Neural cell (in vitro differentiated cells): ENCODE results near the gene IL1RAPL2. TPM values are rescaled to one million over a fixed set of nuclear protein-coding genes. Genes with fewer than 3 reads are reported as not detected.
"Not testable (repeated sequence)": the region's sequence is repeated elsewhere in the genome, so short reads cannot be mapped to it uniquely, and the experiment has no call there.

Experiments
- H2AFZ ChIP-seq: fragments of 200-600, 300-800 bp; sonication (generic), shearing (Covaris generic); 2 replicates; pipeline ENCODE4 v1.6.0; 2014; ENCODE audit warnings: low read depth, mild to moderate bottlenecking, antibody characterized with exemption, low read length, moderate library complexity
- H3F3A ChIP-seq: fragments of 200-600 bp; shearing (Covaris generic); 2 replicates; pipeline ENCODE4 v1.6.1; 2016; ENCODE audit warnings: mild to moderate bottlenecking, moderate library complexity, mixed read lengths, antibody characterized with exemption, low read length; ENCODE audit not compliant: insufficient read depth, poor library complexity, severe bottlenecking
- H3K27ac ChIP-seq: fragments of 200-600, 300-800 bp; sonication (generic), shearing (Covaris generic); 2 replicates; pipeline ENCODE4 v1.5.1; 2014; ENCODE audit warnings: mild to moderate bottlenecking, low read length, moderate library complexity
- H3K27me3 ChIP-seq: fragments of 300-800, 200-600 bp; sonication (generic), shearing (Covaris generic); 2 replicates; pipeline ENCODE4 v1.6.0; 2014; ENCODE audit warnings: mild to moderate bottlenecking, low read depth, low read length, moderate library complexity; ENCODE audit not compliant: insufficient read depth
- H3K36me3 ChIP-seq: fragments of 300-800, 200-600 bp; sonication (generic), shearing (Covaris generic); 2 replicates; pipeline ENCODE4 v1.5.1; 2014; ENCODE audit warnings: mild to moderate bottlenecking, antibody characterized with exemption, low read length, moderate library complexity; ENCODE audit not compliant: insufficient read depth
- H3K4me2 ChIP-seq: fragments of 300-800, 200-600 bp; sonication (generic), shearing (Covaris generic); 2 replicates; pipeline ENCODE4 v1.6.0; 2014; ENCODE audit warnings: mild to moderate bottlenecking, low read length
- H3K4me3 ChIP-seq: fragments of 300-800, 200-600 bp; sonication (generic), shearing (Covaris generic); 2 replicates; pipeline ENCODE4 v1.5.1; 2014; ENCODE audit warnings: mild to moderate bottlenecking, low read length, moderate library complexity
- H3K79me2 ChIP-seq: fragments of 200-600 bp; shearing (Covaris generic); replicated peaks from 2 replicates; pipeline ENCODE4 v1.6.0; 2014; ENCODE audit warnings: mild to moderate bottlenecking, low read length, moderate library complexity; ENCODE audit not compliant: insufficient read depth
- H3K9ac ChIP-seq: fragments of 300-800, 200-600 bp; sonication (generic), shearing (Covaris generic); 2 replicates; pipeline ENCODE4 v1.6.1; 2016; ENCODE audit warnings: mild to moderate bottlenecking, low read length, mixed read lengths
- H3K9me2 ChIP-seq: fragments of 200-600 bp; shearing (Covaris generic); 2 replicates; pipeline ENCODE4 v1.6.1; 2016; ENCODE audit warnings: mild to moderate bottlenecking, low read length, mixed read lengths; ENCODE audit not compliant: insufficient read depth
- H3K9me3 ChIP-seq: fragments of 200-600, 300-800 bp; sonication (generic), shearing (Covaris generic); 2 replicates; pipeline ENCODE4 v1.6.1; 2016; ENCODE audit warnings: mild to moderate bottlenecking, mixed run types, low read length, moderate library complexity, mixed read lengths
- H4K20me1 ChIP-seq: fragments of 200-600 bp; shearing (Covaris generic); 2 replicates; pipeline ENCODE4 v1.6.1; 2016; ENCODE audit warnings: mild to moderate bottlenecking, mixed run types; ENCODE audit not compliant: insufficient read depth
- CTCF ChIP-seq: fragments of 450-650 bp; IDR thresholded peaks from 2 replicates; pipeline ENCODE4 v1.5.1; 2014; ENCODE audit warnings: antibody characterized with exemption, mild to moderate bottlenecking, moderate library complexity; ENCODE audit not compliant: poor library complexity, severe bottlenecking
- EP300 ChIP-seq: fragments of 450-650 bp; conservative IDR thresholded peaks from 2 replicates; pipeline ENCODE4 v1.6.1; 2014; ENCODE audit warnings: antibody characterized with exemption, mild to moderate bottlenecking, moderate library complexity; ENCODE audit not compliant: poor library complexity, severe bottlenecking
- EZH2 ChIP-seq: fragments of 200-600, 300-800 bp; shearing (Covaris generic), sonication (generic); IDR thresholded peaks from 2 replicates; pipeline ENCODE4 v1.6.1; 2014; ENCODE audit warnings: antibody characterized with exemption, low read length, borderline replicate concordance, mild to moderate bottlenecking; ENCODE audit not compliant: insufficient read depth, poor library complexity, severe bottlenecking
- MXI1 ChIP-seq: fragments of 450-650 bp; conservative IDR thresholded peaks from 2 replicates; pipeline ENCODE4 v1.6.1; 2014; ENCODE audit warnings: antibody characterized with exemption, mild to moderate bottlenecking; ENCODE audit not compliant: poor library complexity, severe bottlenecking
- POLR2AphosphoS5 ChIP-seq: IDR thresholded peaks from 2 replicates; pipeline ENCODE4 v1.6.1; 2012
- RAD21 ChIP-seq: fragments of 450-650 bp; conservative IDR thresholded peaks from 2 replicates; pipeline ENCODE4 v1.6.1; 2014; ENCODE audit warnings: antibody characterized with exemption, mild to moderate bottlenecking, moderate library complexity
- REST ChIP-seq: IDR thresholded peaks from 2 replicates; pipeline ENCODE4 v1.6.1; 2012; ENCODE audit warnings: borderline replicate concordance
- SMC3 ChIP-seq: fragments of 450-650 bp; conservative IDR thresholded peaks from 2 replicates; pipeline ENCODE4 v1.6.1; 2014; ENCODE audit warnings: antibody characterized with exemption, mild to moderate bottlenecking, moderate library complexity; ENCODE audit not compliant: poor library complexity
- TAF1 ChIP-seq: IDR thresholded peaks from 2 replicates; pipeline ENCODE4 v1.6.1; 2012; ENCODE audit warnings: low read depth
- polyA plus RNA-seq: library from polyadenylated mRNA; depleted of rRNA; stranded (reverse); fragments of >200 nt; gene quantifications from 2 replicates; pipeline ENCODE4 v1.2.3, GENCODE V29; 2014

Gene IL1RAPL2
- polyA plus RNA-seq, 1 donor from 2014 or later, result not detected

GRCh38 chrX:104877504-104877903, 311.5 kb downstream of the IL1RAPL2 start:
- Histone ChIP-seq H3K9me3 (no peaks in the 10 kb centered on the region), H3K9me2 (no peaks in the 10 kb centered on the region), H3K27ac (no peak overlapping the region), H3K36me3 (no peaks in the 10 kb centered on the region), H2AFZ (no peak overlapping the region), H3K4me2 (no peak overlapping the region), H3K9ac (no peak overlapping the region), H4K20me1 (no peaks in the 10 kb centered on the region), H3K27me3 (no peaks in the 10 kb centered on the region), H3K79me2 (no peaks in the 10 kb centered on the region), H3K4me3 (no peak overlapping the region), H3F3A (no peaks in the 10 kb centered on the region)
- TF ChIP-seq SMC3 (no peak), RAD21 (no peak), EZH2 (no peak), TAF1 (no peak), EP300 (no peak), CTCF (no peak), MXI1 (no peak), REST (no peak), POLR2AphosphoS5 (no peak)

- Histone ChIP-seq H3K27ac (no peak overlapping the region), H3F3A (no peaks in the 10 kb centered on the region), H2AFZ (no peak overlapping the region), H3K79me2 (no peaks in the 10 kb centered on the region), H3K27me3 (no peaks in the 10 kb centered on the region), H3K4me2 (no peak overlapping the region), H3K9ac (no peak overlapping the region), H3K9me2 (no peaks in the 10 kb centered on the region), H3K36me3 (no peaks in the 10 kb centered on the region), H3K9me3 (no peaks in the 10 kb centered on the region), H3K4me3 (no peak overlapping the region), H4K20me1 (no peaks in the 10 kb centered on the region)
- TF ChIP-seq EP300 (no peak), SMC3 (no peak), CTCF (no peak)
Observed at GRCh38 chrX:104902070-104902469, 336.1 kb downstream of the IL1RAPL2 start.

- H3K9ac ChIP-seq, H3F3A ChIP-seq, H3K4me2 ChIP-seq, H3K36me3 ChIP-seq, H3K4me3 ChIP-seq, H4K20me1 ChIP-seq, H3K9me3 ChIP-seq, H3K79me2 ChIP-seq, H3K9me2 ChIP-seq, H2AFZ ChIP-seq, H3K27ac ChIP-seq, H3K27me3 ChIP-seq: not testable (repeated sequence)
Observed at GRCh38 chrX:104909694-104910093, 343.7 kb downstream of the IL1RAPL2 start.
